HG03039 (cell line): Measurements from ENCODE around the gene TMEM259.

Experiments used
- ATAC-seq: cut with Tn5 transposase; IDR thresholded peaks from one replicate; pipeline ENCODE4 v1.9.1; 2021; ENCODE audit warnings: mild to moderate bottlenecking, moderate library complexity; ENCODE audit not compliant: unreplicated experiment

TMEM259 gene

GRCh38 chr19:1020868-1021425, at the start of gene TMEM259:
TSS of gene TMEM259 (minus strand) at chr19:1021123. CDS start at chr19:1020996, 127 bp downstream.
- peak; percentile 70 for ATAC-seq

GRCh38 chr19:1070576-1070930, 49.6 kb upstream of the TMEM259 start:
- ATAC-seq, result no peak

GRCh38 chr19:1069009-1069779, 48.3 kb upstream of the TMEM259 start:
- no peak for ATAC-seq

GRCh38 chr19:1068009-1069001, 47.4 kb upstream of the TMEM259 start:
- ATAC-seq, result no peak

GRCh38 chr19:1067341-1067957, 46.5 kb upstream of the TMEM259 start:
- ATAC-seq, result no peak

GRCh38 chr19:1066748-1067340, 45.9 kb upstream of the TMEM259 start, which contains the start of gene ARHGAP45:
TSS of gene ARHGAP45 (plus strand) at chr19:1067167. CDS start at chr19:1067406, 239 bp downstream.
- ATAC-seq, result no peak

- no peak for ATAC-seq
These were observed 45.4 kb upstream of the TMEM259 start for GRCh38 chr19:1066251-1066747.

DNA sequence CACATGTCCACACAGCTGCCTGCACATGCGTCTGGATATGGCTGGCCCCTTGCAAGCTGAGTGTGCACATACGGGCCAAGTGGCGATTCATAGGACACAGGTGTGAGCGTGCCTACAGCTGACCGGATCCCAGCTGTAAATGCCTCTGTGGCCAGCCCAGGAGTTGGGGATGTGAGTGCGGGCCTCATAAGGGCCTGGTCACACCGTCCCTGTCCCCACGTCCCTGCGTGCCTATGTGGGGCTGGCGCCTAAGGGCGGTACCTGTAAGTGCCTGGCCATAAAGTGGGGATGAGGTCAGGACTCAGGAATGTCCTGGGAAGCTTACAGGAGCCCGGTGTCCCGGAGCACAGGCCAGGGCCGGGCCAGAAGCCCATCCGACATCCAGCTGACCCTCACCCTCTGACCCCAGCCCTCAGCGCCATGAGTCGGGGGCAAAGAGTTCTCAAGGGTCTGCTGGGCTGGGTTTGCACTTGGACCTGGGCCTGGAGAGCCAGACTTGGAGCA, 44.7 kb upstream of the TMEM259 start:
- no peak for ATAC-seq

DNA sequence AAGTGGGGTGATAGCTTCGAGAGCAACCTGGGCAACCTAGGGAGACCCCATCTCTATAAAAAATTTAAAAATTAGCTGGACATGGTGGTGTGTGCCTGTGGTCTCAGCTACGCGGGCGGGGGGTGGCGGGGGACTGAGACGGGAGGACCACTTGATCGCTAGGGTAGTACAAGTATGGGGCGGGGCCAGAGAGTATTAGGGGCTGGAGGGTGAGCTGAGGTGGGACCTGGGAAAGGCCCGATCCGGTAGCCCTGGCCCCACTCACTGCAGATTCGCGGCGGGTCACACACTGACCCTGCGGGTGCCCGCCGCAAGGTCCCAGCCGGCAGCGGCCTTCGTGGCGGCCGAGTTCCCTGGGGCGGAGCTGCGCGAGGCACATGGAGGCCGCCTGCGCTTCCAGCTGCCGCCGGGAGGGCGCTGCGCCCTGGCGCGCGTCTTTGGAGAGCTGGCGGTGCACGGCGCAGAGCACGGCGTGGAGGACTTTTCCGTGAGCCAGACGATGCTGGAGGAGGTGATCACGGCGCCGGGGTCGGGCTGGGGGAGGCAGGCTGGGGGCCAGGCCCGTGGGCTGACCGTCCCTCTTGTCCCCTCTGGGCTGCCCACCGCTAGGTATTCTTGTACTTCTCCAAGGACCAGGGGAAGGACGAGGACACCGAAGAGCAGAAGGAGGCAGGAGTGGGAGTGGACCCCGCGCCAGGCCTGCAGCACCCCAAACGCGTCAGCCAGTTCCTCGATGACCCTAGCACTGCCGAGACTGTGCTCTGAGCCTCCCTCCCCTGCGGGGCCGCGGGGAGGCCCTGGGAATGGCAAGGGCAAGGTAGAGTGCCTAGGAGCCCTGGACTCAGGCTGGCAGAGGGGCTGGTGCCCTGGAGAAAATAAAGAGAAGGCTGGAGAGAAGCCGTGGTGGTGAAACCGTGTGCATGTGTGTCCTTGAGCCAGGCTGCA, 44.0 kb upstream of the TMEM259 start:
- no peak for ATAC-seq

GRCh38 chr19:1063909-1064660, 43.2 kb upstream of the TMEM259 start:
- ATAC-seq, result no peak

DNA sequence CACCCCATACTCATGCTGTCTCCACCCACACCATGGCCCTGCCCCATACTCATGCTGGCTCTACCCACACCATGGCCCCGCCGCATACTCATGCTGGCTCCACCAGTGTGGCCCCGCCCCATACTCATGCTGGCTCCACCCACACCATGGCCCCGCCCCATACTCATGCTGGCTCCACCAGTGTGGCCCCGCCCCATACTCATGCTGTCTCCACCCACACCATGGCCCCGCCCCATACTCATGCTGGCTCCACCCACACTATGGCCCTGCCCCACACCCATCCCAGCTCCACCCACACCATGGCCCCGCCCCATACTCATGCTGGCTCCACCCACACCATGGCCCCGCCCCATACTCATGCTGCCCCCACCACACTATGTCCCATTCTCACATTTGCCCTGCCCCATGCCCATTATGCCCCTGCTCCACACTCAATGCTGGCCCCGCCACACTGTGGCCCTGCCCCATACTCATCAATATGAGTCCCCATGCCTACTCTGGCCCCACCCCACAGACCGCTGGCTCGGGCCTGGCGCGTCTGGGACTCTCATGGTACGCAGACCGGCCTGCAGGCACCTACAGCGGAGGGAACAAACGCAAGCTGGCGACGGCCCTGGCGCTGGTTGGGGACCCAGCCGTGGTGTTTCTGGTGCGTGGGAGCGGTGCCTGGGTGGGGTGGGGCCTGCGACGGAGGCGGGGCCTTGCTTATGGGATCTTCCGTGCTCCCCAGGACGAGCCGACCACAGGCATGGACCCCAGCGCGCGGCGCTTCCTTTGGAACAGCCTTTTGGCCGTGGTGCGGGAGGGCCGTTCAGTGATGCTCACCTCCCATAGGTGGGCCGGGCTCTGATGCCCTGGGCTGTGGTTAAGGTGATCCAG, 42.3 kb upstream of the TMEM259 start:
- no peak for ATAC-seq

DNA sequence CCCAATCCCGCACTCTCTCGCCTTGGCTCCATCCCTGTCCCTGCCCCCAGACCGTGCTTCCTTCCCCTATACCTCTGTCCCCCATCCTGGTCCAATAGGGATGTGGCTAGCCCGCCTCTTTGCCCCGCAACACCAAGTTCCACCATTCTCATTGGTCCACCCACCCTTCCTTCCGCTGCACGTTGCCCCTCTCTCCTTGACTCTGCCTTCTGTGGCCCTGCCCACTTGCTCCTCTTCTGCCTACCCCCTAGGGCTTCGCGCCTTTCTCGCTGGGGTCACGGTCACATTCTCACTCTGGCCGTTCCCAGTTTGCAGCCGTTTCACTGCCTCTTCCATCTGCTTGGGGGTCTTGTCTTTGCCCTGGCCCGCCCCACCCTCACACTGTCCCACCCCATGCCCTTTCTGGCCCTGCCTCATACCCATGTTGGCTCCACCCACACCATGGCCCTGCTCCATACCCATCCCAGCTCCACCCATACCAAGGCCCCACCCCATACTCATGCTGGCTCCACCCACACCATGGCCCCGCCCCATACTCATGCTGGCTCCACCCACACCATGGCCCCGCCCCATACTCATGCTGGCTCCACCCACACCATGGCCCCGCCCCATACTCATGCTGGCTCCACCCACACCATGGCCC, 41.6 kb upstream of the TMEM259 start:
- no peak for ATAC-seq

- no peak for ATAC-seq
These were observed 41.1 kb upstream of the TMEM259 start for GRCh38 chr19:1061987-1062386.

- ATAC-seq, result no peak
These were observed 39.8 kb upstream of the TMEM259 start for GRCh38 chr19:1060689-1061088.

DNA sequence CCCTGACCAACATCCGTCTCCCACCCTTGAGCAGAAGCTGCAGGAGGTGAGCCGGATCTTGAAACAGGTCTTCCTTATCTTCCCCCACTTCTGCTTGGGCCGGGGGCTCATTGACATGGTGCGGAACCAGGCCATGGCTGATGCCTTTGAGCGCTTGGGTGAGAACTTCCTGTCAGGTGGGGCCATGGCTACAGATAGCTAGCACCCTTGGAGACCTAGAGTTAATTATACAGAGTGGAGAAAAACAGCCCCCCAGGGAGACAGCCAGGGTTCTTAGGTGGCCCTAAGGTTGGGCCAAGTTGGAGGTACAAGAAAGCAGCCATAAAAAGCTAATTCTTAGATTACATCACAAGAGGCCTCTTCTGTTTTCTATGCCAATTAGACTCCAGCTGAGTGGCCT, 37.2 kb upstream of the TMEM259 start:
- ATAC-seq, result no peak

DNA sequence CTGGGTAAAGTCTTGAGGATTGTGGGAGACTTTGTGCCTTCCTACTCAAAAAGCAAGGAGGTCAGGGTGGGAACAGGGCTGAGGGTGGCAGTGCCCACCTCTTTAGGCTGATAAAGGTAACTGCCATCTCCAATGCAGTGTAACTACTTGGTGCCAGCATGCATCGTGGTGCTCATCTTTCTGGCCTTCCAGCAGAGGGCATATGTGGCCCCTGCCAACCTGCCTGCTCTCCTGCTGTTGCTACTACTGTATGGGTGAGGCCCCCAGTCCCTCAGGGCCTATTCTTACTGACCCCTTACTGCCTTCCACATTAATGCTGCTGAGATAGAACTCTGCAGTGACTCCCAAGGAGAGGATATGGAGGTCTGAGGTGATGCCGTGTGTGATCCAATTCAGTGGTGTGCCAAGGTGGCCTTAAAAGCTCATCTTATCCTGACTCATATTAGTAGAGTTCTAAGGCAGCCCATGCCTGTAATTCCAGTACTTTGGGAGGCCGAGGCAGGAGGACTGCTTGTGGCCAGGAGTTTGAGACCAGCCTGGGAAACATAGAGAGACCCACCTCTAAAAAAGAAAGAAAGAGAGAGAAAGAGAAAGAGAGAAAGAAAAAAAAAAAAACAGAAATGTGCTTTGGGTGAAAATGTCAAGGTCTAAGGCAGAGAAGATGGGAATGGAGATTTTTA, 36.4 kb upstream of the TMEM259 start:
- ATAC-seq, result no peak
